SK-N-SH treated with all-trans-retinoic acid at 6 μM for 48 hours (cell line): ENCODE measurements around the gene FHIT.

Source experiments
- ATAC-seq: fragments of 200-7000 bp; cut with Tn5 transposase; 3 replicates; pipeline ENCODE4 v1.9.1; 2020; ENCODE audit warnings: mild to moderate bottlenecking, moderate library complexity
- ARNTL ChIP-seq: fragments of 450-650 bp; formaldehyde crosslinking; IDR thresholded peaks from 2 replicates; pipeline ENCODE4 v1.5.0; 2020; ENCODE audit warnings: low read depth, mild to moderate bottlenecking, moderate library complexity, borderline replicate concordance
- BACH2 ChIP-seq: fragments of 250-450 bp; sonication (Bioruptor Pico); IDR thresholded peaks from 2 replicates; pipeline ENCODE4 v1.9.0; 2021; ENCODE audit warnings: mild to moderate bottlenecking, borderline replicate concordance
- CREB5 ChIP-seq: fragments of 250-450 bp; sonication (Bioruptor Pico); IDR thresholded peaks from 2 replicates; pipeline ENCODE4 v1.5.1; 2020; ENCODE audit warnings: low read depth, mild to moderate bottlenecking, moderate library complexity
- CSDC2 ChIP-seq: fragments of 250-450 bp; sonication (Bioruptor Pico); IDR thresholded peaks from 2 replicates; pipeline ENCODE4 v1.5.0; 2020; ENCODE audit warnings: mild to moderate bottlenecking, moderate library complexity
- ESRRG ChIP-seq: fragments of 250-450 bp; sonication (Bioruptor Pico); IDR thresholded peaks from 2 replicates; pipeline ENCODE4 v1.6.1; 2021; ENCODE audit warnings: mild to moderate bottlenecking
- GLIS3 ChIP-seq: fragments of 250-450 bp; sonication (Bioruptor Pico); IDR thresholded peaks from 2 replicates; pipeline ENCODE4 v1.5.0; 2020; ENCODE audit warnings: mild to moderate bottlenecking, moderate library complexity
- ISL1 ChIP-seq: fragments of 250-450 bp; sonication (Bioruptor Pico); IDR thresholded peaks from 2 replicates; pipeline ENCODE4 v2.1.2; 2022; ENCODE audit warnings: mild to moderate bottlenecking, moderate library complexity
- OSR1 ChIP-seq: fragments of 250-450 bp; sonication (Bioruptor Pico); IDR thresholded peaks from 2 replicates; pipeline ENCODE4 v1.8.0; 2022; ENCODE audit warnings: moderate library complexity, mild to moderate bottlenecking, inconsistent platforms
- PATZ1 ChIP-seq: fragments of 250-450 bp; sonication (Bioruptor Pico); IDR thresholded peaks from 2 replicates; pipeline ENCODE4 v1.8.0; 2020; ENCODE audit warnings: mild to moderate bottlenecking, moderate library complexity, borderline replicate concordance
- POU6F1 ChIP-seq: fragments of 250-450 bp; sonication (Bioruptor Pico); IDR thresholded peaks from 2 replicates; pipeline ENCODE4 v1.8.0; 2021; ENCODE audit warnings: low read depth, mild to moderate bottlenecking, moderate library complexity, borderline replicate concordance
- PPARA ChIP-seq: fragments of 250-450 bp; sonication (Bioruptor Pico); IDR thresholded peaks from 2 replicates; pipeline ENCODE4 v1.5.0; 2020; ENCODE audit warnings: mild to moderate bottlenecking, borderline replicate concordance
- RARB ChIP-seq: fragments of 250-450 bp; sonication (Bioruptor Pico); IDR thresholded peaks from 2 replicates; pipeline ENCODE4 v1.8.0; 2021; ENCODE audit warnings: mild to moderate bottlenecking, moderate library complexity
- SNAI2 ChIP-seq: fragments of 250-450 bp; sonication (Bioruptor Pico); IDR thresholded peaks from 2 replicates; pipeline ENCODE4 v1.5.0; 2020; ENCODE audit warnings: mild to moderate bottlenecking, moderate library complexity
- TCF4 ChIP-seq: fragments of 250-450 bp; sonication (Bioruptor Pico); IDR thresholded peaks from 2 replicates; pipeline ENCODE4 v1.8.0; 2021; ENCODE audit warnings: mild to moderate bottlenecking, moderate library complexity, borderline replicate concordance
- TSHZ2 ChIP-seq: fragments of 250-450 bp; sonication (Bioruptor Pico); IDR thresholded peaks from 2 replicates; pipeline ENCODE4 v1.5.0; 2020; ENCODE audit warnings: mild to moderate bottlenecking, moderate library complexity
- ZC3H10 ChIP-seq: fragments of 250-450 bp; sonication (Bioruptor Pico); IDR thresholded peaks from 2 replicates; pipeline ENCODE4 v1.5.1; 2021; ENCODE audit warnings: mild to moderate bottlenecking, moderate library complexity
- ZFP3 ChIP-seq: fragments of 250-450 bp; sonication (Bioruptor Pico); IDR thresholded peaks from 2 replicates; pipeline ENCODE4 v1.5.0; 2020; ENCODE audit warnings: mild to moderate bottlenecking, moderate library complexity
- ZFP30 ChIP-seq: fragments of 450-650 bp; formaldehyde crosslinking; IDR thresholded peaks from 2 replicates; pipeline ENCODE4 v1.5.0; 2022; ENCODE audit warnings: mild to moderate bottlenecking, moderate library complexity
- ZNF565 ChIP-seq: fragments of 450-650 bp; formaldehyde crosslinking; conservative IDR thresholded peaks from 2 replicates; pipeline ENCODE4 v1.5.0; 2020; ENCODE audit warnings: low read depth, mild to moderate bottlenecking, moderate library complexity
- ZNF70 ChIP-seq: fragments of 450-650 bp; formaldehyde crosslinking; IDR thresholded peaks from 2 replicates; pipeline ENCODE4 v1.5.0; 2020; ENCODE audit warnings: mild to moderate bottlenecking, moderate library complexity
- ZNF8 ChIP-seq: fragments of 450-650 bp; formaldehyde crosslinking; IDR thresholded peaks from 2 replicates; pipeline ENCODE4 v1.5.0; 2020; ENCODE audit warnings: mild to moderate bottlenecking, moderate library complexity

The FHIT gene

GRCh38 chr3:60528651-60529050, 722.6 kb downstream of the FHIT start:
- TF ChIP-seq ESRRG: no peak
- no peak for TF ChIP-seq RARB (CRISPR knock-in tag)
- TF ChIP-seq OSR1 (CRISPR knock-in tag): no peak
- no peak for TF ChIP-seq CREB5
- no peak for TF ChIP-seq POU6F1
- no peak for TF ChIP-seq ZNF70 (CRISPR knock-in tag)
- no peak for TF ChIP-seq SNAI2
- no peak for TF ChIP-seq GLIS3
- ATAC-seq: no peak

- TF ChIP-seq PATZ1 (CRISPR knock-in tag): no peak
- TF ChIP-seq OSR1 (CRISPR knock-in tag): no peak
- no peak for TF ChIP-seq CSDC2 (CRISPR knock-in tag)
- TF ChIP-seq ESRRG: no peak
- no peak for TF ChIP-seq ARNTL
- TF ChIP-seq ZNF8: no peak
- no peak for TF ChIP-seq ZNF565 (CRISPR knock-in tag)
- TF ChIP-seq TSHZ2: no peak
- TF ChIP-seq SNAI2: no peak
- TF ChIP-seq TCF4 (CRISPR knock-in tag): no peak
- TF ChIP-seq PPARA (CRISPR knock-in tag): no peak
- no peak for TF ChIP-seq ISL1 (CRISPR knock-in tag)
- no peak for TF ChIP-seq GLIS3
- TF ChIP-seq ZFP3: no peak
- no peak for TF ChIP-seq BACH2 (CRISPR knock-in tag)
- no peak for ATAC-seq
Measured at GRCh38 chr3:60523536-60523935, 727.7 kb downstream of the FHIT start.

GRCh38 chr3:60517134-60517533, 734.1 kb downstream of the FHIT start:
- no peak for ATAC-seq
- TF ChIP-seq RARB (CRISPR knock-in tag): no peak
- TF ChIP-seq ZFP3: no peak
- TF ChIP-seq ESRRG: no peak
- no peak for TF ChIP-seq GLIS3
- no peak for TF ChIP-seq TCF4 (CRISPR knock-in tag)
- no peak for TF ChIP-seq PATZ1 (CRISPR knock-in tag)
- TF ChIP-seq POU6F1: no peak
- no peak for TF ChIP-seq OSR1 (CRISPR knock-in tag)
- no peak for TF ChIP-seq ZFP30
- TF ChIP-seq CREB5: no peak
- no peak for TF ChIP-seq ISL1 (CRISPR knock-in tag)
- TF ChIP-seq ZC3H10 (CRISPR knock-in tag): no peak
- no peak for TF ChIP-seq ZNF8
- no peak for TF ChIP-seq BACH2 (CRISPR knock-in tag)
- TF ChIP-seq TSHZ2: no peak
- no peak for TF ChIP-seq PPARA (CRISPR knock-in tag)
- no peak for TF ChIP-seq ARNTL
